Endothelial cell of umbilical vein (primary cell): ENCODE data around the gene AQP7. TPM values are rescaled to one million over a fixed set of nuclear protein-coding genes. Genes with fewer than 3 reads are reported as not detected.

Source experiments
- BruUV-seq: library from RNA; stranded (reverse); fragments of 400-500 nt; replicated peaks from 2 replicates; lab custom pipeline; 2021; lab: Mats Ljungman, UMichigan
- CTCF ChIA-PET: fragments of 300-600, 350-600 bp; sonication (Branson Sonifier 250); formaldehyde crosslinking; loops from one replicate; lab custom pipeline; 2021; ENCODE audit warnings: antibody characterized with exemption, inconsistent platforms; lab: Charles Lee
- POLR2A ChIA-PET: fragments of 300-600, 350-600 bp; sonication (Branson Sonifier 250); formaldehyde crosslinking; loops from one replicate; lab custom pipeline; 2021; ENCODE audit warnings: antibody characterized with exemption, inconsistent platforms; lab: Charles Lee
- DNase-seq: peaks from one replicate; pipeline ENCODE4 v3.0.0-alpha.2; 2011; ENCODE audit warnings: low read depth, low spot score
- FAIRE-seq: peaks from 2 replicates; lab custom pipeline; 2011; peaks lifted over from hg19 to GRCh38; lab: Jason Lieb, UNC
- H2AFZ ChIP-seq: 2 replicates; pipeline ENCODE4 v1.6.0; 2012; ENCODE audit warnings: low read depth, low read length, control low read depth, inconsistent platforms
- H3K27ac ChIP-seq: 2 replicates; pipeline ENCODE4 v1.5.1; 2011; ENCODE audit warnings: low read depth, mild to moderate bottlenecking, control low read depth, low read length, moderate library complexity; ENCODE audit not compliant: insufficient read depth
- H3K27me3 ChIP-seq, 2 experiments: 2 replicates each; pipeline versions ENCODE4 v1.6.0 to v1.6.1; 2011; ENCODE audit warnings: low read length in 2 of 2, mixed read lengths in 1 of 2; ENCODE audit not compliant: control insufficient read depth in 2 of 2, insufficient read depth in 2 of 2
- H3K36me3 ChIP-seq, 2 experiments: 2 replicates in 1 of 2; 3 replicates in 1 of 2; pipeline ENCODE4 v1.5.1; 2011; ENCODE audit warnings: low read length in 2 of 2, mild to moderate bottlenecking in 1 of 2, moderate library complexity in 1 of 2; ENCODE audit not compliant: control insufficient read depth in 2 of 2, insufficient read depth in 2 of 2; ENCODE audit errors: extremely low read depth in 1 of 2
- H3K4me1 ChIP-seq: 3 replicates; pipeline ENCODE4 v1.5.1; 2011; ENCODE audit warnings: mild to moderate bottlenecking, low read length; ENCODE audit not compliant: control insufficient read depth, insufficient read depth; ENCODE audit errors: extremely low read depth
- H3K4me2 ChIP-seq: 2 replicates; pipeline ENCODE4 v1.6.1; 2011; ENCODE audit warnings: low read length, control low read depth, mixed read lengths; ENCODE audit not compliant: insufficient read depth
- H3K4me3 ChIP-seq, 3 experiments: fragments of 200-600 bp in 1 of 3; sonication (generic), shearing (Covaris generic) in 1 of 3; replicated peaks in 1 of 3; 2 replicates each; pipeline ENCODE4 v1.5.1; 2011 to 2016; ENCODE audit warnings: control low read depth in 3 of 3, low read length in 3 of 3, mild to moderate bottlenecking in 2 of 3, inconsistent platforms in 1 of 3, low read depth in 1 of 3, moderate library complexity in 1 of 3; ENCODE audit not compliant: insufficient read depth in 1 of 3
- H3K79me2 ChIP-seq: 2 replicates; pipeline ENCODE4 v1.6.0; 2012; ENCODE audit warnings: low read length, inconsistent platforms; ENCODE audit not compliant: control insufficient read depth, insufficient read depth
- H3K9ac ChIP-seq: replicated peaks from 2 replicates; pipeline ENCODE3; 2011; ENCODE audit warnings: low read length, control low read depth; ENCODE audit not compliant: insufficient read depth; ENCODE audit errors: extremely low read depth
- H3K9me1 ChIP-seq: replicated peaks from 3 replicates; pipeline ENCODE4 v1.6.0; 2011; ENCODE audit warnings: mild to moderate bottlenecking, low read length; ENCODE audit not compliant: control insufficient read depth, insufficient read depth; ENCODE audit errors: extremely low read depth
- H3K9me3 ChIP-seq: replicated peaks from 2 replicates; pipeline ENCODE4 v1.5.1; 2012; ENCODE audit warnings: low read length, inconsistent platforms; ENCODE audit not compliant: control insufficient read depth, insufficient read depth
- H4K20me1 ChIP-seq: replicated peaks from 2 replicates; pipeline ENCODE3; 2011; ENCODE audit warnings: mild to moderate bottlenecking, low read length; ENCODE audit not compliant: control insufficient read depth, insufficient read depth; ENCODE audit errors: extremely low read depth
- EZH2 ChIP-seq: IDR thresholded peaks from 2 replicates; pipeline ENCODE4 v1.6.1; 2012; ENCODE audit warnings: borderline replicate concordance, low read depth, mild to moderate bottlenecking, moderate library complexity, low read length, inconsistent platforms; ENCODE audit not compliant: severe bottlenecking
- FOS ChIP-seq: IDR thresholded peaks from 2 replicates; pipeline ENCODE4 v1.6.1; 2011; ENCODE audit warnings: mild to moderate bottlenecking, low read length, moderate library complexity, borderline replicate concordance; ENCODE audit not compliant: insufficient read depth
- GATA2 ChIP-seq: IDR thresholded peaks from 2 replicates; pipeline ENCODE4 v1.7.0; 2011; ENCODE audit warnings: low read depth, mild to moderate bottlenecking, moderate library complexity, mixed read lengths, low read length; ENCODE audit not compliant: insufficient read length, insufficient read depth
- JUN ChIP-seq: IDR thresholded peaks from 2 replicates; pipeline ENCODE4 v1.6.1; 2011; ENCODE audit warnings: borderline replicate concordance, low read depth; ENCODE audit not compliant: insufficient read length, insufficient read depth
- MYC ChIP-seq: IDR thresholded peaks from one replicate; pipeline ENCODE4 v1.6.1; 2011; ENCODE audit warnings: mild to moderate bottlenecking, low read depth, low read length
- POLR2A ChIP-seq: IDR thresholded peaks from 2 replicates; pipeline ENCODE4 v1.6.1; 2012; ENCODE audit warnings: low read depth, mild to moderate bottlenecking, control low read depth, low read length
- POLR2AphosphoS5 ChIP-seq: IDR thresholded peaks from 2 replicates; pipeline ENCODE4 v1.6.1; 2012; ENCODE audit warnings: low read depth, mild to moderate bottlenecking, control low read depth, low read length, moderate library complexity; ENCODE audit not compliant: insufficient read depth
- dilution Hi-C: fragments of 300-500 bp; cut with MboI; formaldehyde crosslinking; loops from one replicate; pipeline ENCODE4 v1.15.0; 2019; ENCODE audit warnings: low sequenced_read_pairs; ENCODE audit not compliant: extremely low pct_ligation_motif_present
- intact Hi-C: fragments of 100-400 bp; cut with micrococcal nuclease; formaldehyde crosslinking; loops from one replicate; pipeline ENCODE4 v1.10.0; 2022
- polyA plus RNA-seq, 4 experiments: library from polyadenylated mRNA; depleted of rRNA in 3 of 4; stranded (reverse) in 3 of 4; unstranded in 1 of 4; fragments of >200 nt; gene quantifications; 2 replicates each; pipeline versions ENCODE4 v1.2.1 to v1.2.3, GENCODE V29; 2011 to 2012; ENCODE audit warnings: missing spikeins in 1 of 4
- total RNA-seq: library from RNA; stranded (reverse); gene quantifications from 2 replicates; pipeline ENCODE4 v1.2.3, GENCODE V29; 2021
- TF ChIP-seq, protein P1 (sequence below), 2 donors: IDR thresholded peaks; 1 replicate in 1 of 2; 2 replicates in 1 of 2; pipeline ENCODE4 v1.5.1; 2011; ENCODE audit warnings: low read length in 2 of 2, mild to moderate bottlenecking in 2 of 2, moderate library complexity in 2 of 2, control low read depth in 1 of 2, inconsistent platforms in 1 of 2, low read depth in 1 of 2; ENCODE audit not compliant: insufficient read depth in 1 of 2; ENCODE audit errors: extremely low read depth in 1 of 2
- TF ChIP-seq, protein P2 (sequence below): IDR thresholded peaks from 2 replicates; pipeline ENCODE4 v1.6.1; 2011; ENCODE audit not compliant: insufficient read depth, insufficient read length

The AQP7 gene
- total and polyA plus RNA-seq, 2 donors (not counting 3 experiments of a cell fraction or from before 2014, with no cell fraction given) = 3.7 TPM; not detected in 1

DNA sequence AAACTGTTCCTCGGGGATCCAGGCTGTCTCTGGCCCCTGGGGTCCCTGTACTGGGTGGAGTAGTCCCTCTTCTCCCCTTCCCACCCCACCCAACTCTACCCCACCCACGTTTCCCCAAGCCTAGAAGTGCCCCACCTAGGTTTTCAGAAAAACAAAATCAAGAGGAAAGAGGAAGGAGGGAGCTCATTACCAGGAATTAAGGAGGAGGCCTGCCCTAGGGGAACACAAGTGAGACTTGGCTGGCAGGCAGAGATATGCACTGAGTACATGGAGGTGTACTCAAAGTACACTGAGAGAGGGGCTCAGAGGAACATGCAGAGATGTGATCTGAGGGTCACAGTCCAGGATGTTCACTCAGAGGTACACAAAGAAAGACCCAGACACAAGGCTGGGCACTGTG, 34.8 kb upstream of the AQP7 start:
- ChIA-PET POLR2A (no interaction called here), CTCF (interaction anchor here (1.4 to 5.9 kb wide), 4 partner anchors 10 to 62 kb away, joined by 5 to 57 read pairs (median 8); partner anchors contain the start of gene AQP3)
- no TSS peak for BruUV-seq
- H3K9me1 ChIP-seq = no peaks in the 10 kb centered on the region
- no peak overlapping the region for H3K4me3 ChIP-seq
- H2AFZ ChIP-seq = no peak overlapping the region
- dilution Hi-C loops (no loop called here), intact Hi-C loops (loop anchor here (5.0 kb wide), 1 partner anchor 50 kb away; no protein-coding TSS in a partner anchor)
- H3K4me1 ChIP-seq = peaks cover 3% of the 10 kb centered on the region
- DNase-seq = no peak
- TF ChIP-seq FOS (no peak), POLR2A (no peak), EZH2 (no peak), MYC (no peak), JUN (no peak), POLR2AphosphoS5 (no peak), GATA2 (no peak)
- TF ChIP-seq, protein P1, sequence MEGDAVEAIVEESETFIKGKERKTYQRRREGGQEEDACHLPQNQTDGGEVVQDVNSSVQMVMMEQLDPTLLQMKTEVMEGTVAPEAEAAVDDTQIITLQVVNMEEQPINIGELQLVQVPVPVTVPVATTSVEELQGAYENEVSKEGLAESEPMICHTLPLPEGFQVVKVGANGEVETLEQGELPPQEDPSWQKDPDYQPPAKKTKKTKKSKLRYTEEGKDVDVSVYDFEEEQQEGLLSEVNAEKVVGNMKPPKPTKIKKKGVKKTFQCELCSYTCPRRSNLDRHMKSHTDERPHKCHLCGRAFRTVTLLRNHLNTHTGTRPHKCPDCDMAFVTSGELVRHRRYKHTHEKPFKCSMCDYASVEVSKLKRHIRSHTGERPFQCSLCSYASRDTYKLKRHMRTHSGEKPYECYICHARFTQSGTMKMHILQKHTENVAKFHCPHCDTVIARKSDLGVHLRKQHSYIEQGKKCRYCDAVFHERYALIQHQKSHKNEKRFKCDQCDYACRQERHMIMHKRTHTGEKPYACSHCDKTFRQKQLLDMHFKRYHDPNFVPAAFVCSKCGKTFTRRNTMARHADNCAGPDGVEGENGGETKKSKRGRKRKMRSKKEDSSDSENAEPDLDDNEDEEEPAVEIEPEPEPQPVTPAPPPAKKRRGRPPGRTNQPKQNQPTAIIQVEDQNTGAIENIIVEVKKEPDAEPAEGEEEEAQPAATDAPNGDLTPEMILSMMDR (IDR thresholded peaks at IDR 0.05; ENCODE audit: extremely low read depth in 1 of 2, insufficient read depth in 1 of 2, low read depth in 1 of 2, low read length in 2 of 2) = no peak
- TF ChIP-seq, protein P2, sequence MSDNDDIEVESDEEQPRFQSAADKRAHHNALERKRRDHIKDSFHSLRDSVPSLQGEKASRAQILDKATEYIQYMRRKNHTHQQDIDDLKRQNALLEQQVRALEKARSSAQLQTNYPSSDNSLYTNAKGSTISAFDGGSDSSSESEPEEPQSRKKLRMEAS = no peak
- H3K27ac ChIP-seq = no peak overlapping the region
- peaks cover 2 to 6% of the 10 kb centered on the region in 2 experiments for H3K27me3 ChIP-seq
- no peak for FAIRE-seq
- H3K36me3 ChIP-seq = no peaks in the 10 kb centered on the region
- H3K79me2 ChIP-seq = no peaks in the 10 kb centered on the region
- no peaks in the 10 kb centered on the region for H4K20me1 ChIP-seq
- no peak overlapping the region for H3K4me2 ChIP-seq
- H3K9me3 ChIP-seq = no peaks in the 10 kb centered on the region
- no peak overlapping the region for H3K9ac ChIP-seq
